Neural cell (in vitro differentiated cells): ENCODE measurements around the gene ZNF785.

Experiments
- CTCF ChIP-seq: fragments of 450-650 bp; IDR thresholded peaks from 2 replicates; pipeline ENCODE4 v1.5.1; 2014; ENCODE audit warnings: antibody characterized with exemption, mild to moderate bottlenecking, moderate library complexity; ENCODE audit not compliant: poor library complexity, severe bottlenecking
- EP300 ChIP-seq: fragments of 450-650 bp; conservative IDR thresholded peaks from 2 replicates; pipeline ENCODE4 v1.6.1; 2014; ENCODE audit warnings: antibody characterized with exemption, mild to moderate bottlenecking, moderate library complexity; ENCODE audit not compliant: poor library complexity, severe bottlenecking
- EZH2 ChIP-seq: fragments of 200-600, 300-800 bp; shearing (Covaris generic), sonication (generic); IDR thresholded peaks from 2 replicates; pipeline ENCODE4 v1.6.1; 2014; ENCODE audit warnings: antibody characterized with exemption, low read length, borderline replicate concordance, mild to moderate bottlenecking; ENCODE audit not compliant: insufficient read depth, poor library complexity, severe bottlenecking
- POLR2AphosphoS5 ChIP-seq: IDR thresholded peaks from 2 replicates; pipeline ENCODE4 v1.6.1; 2012
- TAF1 ChIP-seq: IDR thresholded peaks from 2 replicates; pipeline ENCODE4 v1.6.1; 2012; ENCODE audit warnings: low read depth

DNA sequence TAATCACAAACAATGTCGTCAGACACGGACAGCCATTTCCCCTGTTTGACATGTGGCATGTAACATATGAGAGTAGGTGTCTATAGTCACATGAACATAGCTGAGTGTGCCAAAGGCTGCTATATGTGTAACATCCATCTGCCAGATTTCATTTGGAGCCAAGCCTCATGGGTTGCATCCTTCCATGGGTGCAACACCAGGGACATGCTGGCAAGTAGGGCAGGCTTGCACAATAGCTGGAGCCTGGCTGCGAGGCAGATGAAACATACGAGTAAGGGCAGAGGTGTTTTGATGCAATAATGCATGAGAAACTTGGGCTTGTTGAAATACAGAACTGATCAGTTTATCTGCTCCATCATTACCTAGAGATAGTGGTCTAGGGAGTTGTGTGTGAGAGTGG, 33.7 kb upstream of the ZNF785 start:
- TF ChIP-seq TAF1 (no peak), CTCF (no peak), EZH2 (no peak), EP300 (no peak), POLR2AphosphoS5 (no peak)
